Measurements from ENCODE around the gene C19orf12.
"Not testable (repeated sequence)": the region's sequence is repeated elsewhere in the genome, so short reads cannot be mapped to it uniquely, and the experiment has no call there.

The C19orf12 gene

GRCh38 chr19:29727906-29728305 is 12.8 kb upstream of the C19orf12 start:
- no peak for DNase-seq

DNA sequence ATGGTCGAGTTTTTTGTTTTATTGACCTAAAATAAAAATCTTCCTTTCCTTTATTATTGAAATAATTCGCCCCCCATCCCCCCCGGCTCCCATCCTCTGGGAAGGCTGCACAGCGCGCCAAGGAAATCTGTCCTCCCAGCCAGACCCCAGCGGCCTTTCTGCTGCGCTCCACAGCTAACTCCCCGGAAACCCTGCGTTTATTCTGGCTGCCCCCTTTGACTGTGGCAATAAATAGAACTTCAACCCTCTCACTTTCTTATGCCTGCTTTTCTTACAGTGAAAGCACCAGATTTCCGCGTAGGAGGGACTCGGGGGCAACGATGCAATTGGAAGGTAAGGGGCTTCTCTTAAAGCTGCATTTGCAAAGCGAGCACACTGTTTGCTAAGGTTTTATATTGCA is 9.7 kb upstream of the C19orf12 start:
- DNase-seq, result no peak

DNA sequence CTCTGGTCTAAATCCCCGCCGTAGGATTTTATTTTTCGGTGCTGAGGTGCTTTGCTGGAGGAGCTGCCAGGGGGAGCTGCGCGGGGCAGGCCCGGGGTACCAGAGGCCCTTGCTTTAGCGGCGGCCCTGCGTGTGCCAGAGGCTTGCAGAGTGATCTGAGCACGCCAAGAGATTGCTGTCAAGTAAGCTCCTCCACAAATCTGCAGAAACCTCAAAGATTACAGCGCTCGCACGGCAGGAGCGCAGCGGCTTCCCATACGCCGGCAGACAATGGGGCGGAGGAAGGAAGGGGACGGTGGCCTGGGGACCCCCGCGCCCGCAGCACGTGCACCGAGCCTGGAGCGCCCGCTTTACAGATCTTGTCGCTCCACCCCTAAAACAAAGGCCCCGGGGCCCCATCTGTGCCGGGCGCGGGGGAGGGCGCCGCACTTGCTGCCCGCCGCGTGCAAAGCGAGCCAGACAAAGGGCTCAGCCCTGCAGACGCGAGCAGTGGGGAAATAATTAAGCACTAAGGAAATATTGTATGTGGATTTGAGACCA is 9.1 kb upstream of the C19orf12 start:
- DNase-seq, result no peak

GRCh38 chr19:29717051-29717450 is 2.0 kb upstream of the C19orf12 start:
- no peak for DNase-seq

GRCh38 chr19:29715701-29716581 is 880 bp upstream of the C19orf12 start:
- DNase-seq, result no peak

DNA sequence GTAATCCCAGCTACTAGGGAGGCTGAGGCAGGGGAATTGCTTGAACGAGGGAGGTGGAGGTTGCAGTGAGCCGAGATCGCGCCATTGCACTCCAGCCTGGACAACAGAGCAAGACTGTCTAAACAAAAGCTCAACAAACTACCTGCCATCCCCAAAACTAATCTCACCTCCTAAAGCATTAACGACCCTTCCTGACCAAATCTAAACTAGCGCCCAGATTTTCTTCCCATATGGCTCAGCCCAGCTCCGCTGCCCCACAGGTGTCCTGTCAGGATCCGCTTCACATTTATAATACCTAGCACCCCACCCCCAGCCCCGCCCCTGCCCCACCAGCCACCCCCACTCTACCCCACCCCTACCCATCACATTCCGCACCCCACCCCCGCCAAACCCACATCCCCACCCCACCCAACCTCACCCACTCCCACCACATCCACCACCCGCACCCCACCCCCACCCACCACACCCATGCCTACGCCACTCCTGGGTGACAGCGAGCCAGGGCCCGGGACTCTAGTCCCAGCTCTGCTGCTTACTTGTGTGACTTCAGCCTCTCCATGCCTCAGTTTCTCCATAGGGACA is 599 bp downstream of the C19orf12 start:
- DNase-seq, result no peak

- DNase-seq, result no peak
Observed at GRCh38 chr19:29712744-29713516, 2.1 kb downstream of the C19orf12 start.

- DNase-seq, result no peak
Observed at GRCh38 chr19:29711584-29712132, 3.4 kb downstream of the C19orf12 start.

- DNase-seq, result not testable (repeated sequence)
Observed at GRCh38 chr19:29709440-29709798, 5.6 kb downstream of the C19orf12 start.

DNA sequence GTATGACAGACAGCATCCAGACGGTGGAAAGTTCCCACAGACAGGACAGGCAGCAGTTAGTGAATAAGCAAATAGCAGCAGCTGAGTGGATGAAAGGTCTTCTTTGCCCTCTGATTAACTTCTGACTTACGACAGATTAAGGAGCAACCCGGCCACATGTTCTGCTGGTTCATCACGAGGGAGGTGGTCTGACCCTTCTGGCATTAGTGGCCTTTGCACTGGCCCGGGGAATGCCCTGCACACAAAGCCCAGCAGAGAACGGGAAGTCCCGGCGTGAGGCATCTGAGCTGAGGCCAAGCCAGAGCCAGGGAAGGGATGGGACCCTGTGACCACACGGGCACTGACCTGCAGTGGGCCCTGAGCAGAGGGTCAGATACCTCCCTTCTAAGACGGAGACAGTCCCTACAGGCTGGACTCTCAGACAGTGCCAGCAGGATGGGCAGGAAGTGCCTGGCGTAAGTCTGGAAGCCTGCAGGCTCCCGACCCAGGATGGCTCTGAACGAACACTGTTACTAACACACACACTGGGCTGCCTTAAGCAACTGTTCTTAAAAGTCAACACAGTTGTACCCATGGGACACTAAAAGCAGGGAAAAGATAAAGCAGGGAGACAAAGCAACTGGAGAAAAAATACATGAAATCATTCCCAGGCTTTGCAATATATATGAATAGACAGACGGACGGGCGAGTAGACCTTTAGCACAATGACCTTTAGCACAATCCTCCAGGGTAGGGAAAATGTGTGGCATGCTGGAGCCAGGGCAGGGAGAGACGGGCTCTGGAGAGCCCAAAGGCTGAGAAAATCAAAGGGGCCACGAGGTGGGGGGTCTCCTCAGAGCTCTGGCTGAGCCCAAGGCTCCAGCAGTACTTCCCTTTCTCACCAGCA is 6.3 kb downstream of the C19orf12 start:
- no peak for DNase-seq

GRCh38 chr19:29706635-29707034 is 8.4 kb downstream of the C19orf12 start:
- DNase-seq, result no peak

DNA sequence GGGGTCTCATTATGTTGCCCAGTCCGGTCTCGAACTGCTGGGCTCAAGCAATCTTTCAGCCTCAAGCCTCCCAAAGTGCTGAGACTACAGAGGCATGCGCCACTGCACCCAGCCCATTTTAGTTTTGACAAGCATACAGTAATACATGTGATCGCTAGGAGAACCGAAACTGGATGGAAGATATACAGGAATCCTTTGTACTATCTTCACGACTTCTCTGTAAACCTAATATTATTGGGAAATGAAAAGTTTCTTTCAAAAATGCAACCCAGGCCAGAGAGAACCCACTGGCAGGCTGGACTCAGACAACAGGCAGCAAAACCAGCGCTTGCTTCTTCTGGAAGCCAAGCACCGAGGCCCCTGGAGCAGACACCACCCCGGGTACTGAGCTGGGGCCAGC is 9.4 kb downstream of the C19orf12 start:
- DNase-seq, result no peak

GRCh38 chr19:29704562-29705558 is 10.2 kb downstream of the C19orf12 start:
- DNase-seq, result no peak

DNA sequence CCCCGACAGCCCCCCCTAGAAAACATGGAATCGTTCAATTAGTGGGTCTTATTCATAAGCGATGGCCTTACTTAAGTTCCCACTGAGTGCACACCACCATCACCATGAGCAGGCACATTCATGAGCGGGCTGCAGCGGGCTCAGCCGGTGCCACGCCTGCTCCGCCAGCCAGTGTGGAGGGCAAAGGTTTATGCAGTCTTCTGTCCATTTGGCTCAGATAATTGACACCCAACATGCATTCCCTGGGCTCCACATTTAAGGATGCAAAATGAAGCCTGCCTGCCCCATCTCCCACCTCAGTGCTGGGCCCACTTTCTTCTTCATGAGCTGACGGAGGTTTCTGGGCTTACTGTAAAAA is 12.1 kb downstream of the C19orf12 start:
- DNase-seq, result no peak

DNA sequence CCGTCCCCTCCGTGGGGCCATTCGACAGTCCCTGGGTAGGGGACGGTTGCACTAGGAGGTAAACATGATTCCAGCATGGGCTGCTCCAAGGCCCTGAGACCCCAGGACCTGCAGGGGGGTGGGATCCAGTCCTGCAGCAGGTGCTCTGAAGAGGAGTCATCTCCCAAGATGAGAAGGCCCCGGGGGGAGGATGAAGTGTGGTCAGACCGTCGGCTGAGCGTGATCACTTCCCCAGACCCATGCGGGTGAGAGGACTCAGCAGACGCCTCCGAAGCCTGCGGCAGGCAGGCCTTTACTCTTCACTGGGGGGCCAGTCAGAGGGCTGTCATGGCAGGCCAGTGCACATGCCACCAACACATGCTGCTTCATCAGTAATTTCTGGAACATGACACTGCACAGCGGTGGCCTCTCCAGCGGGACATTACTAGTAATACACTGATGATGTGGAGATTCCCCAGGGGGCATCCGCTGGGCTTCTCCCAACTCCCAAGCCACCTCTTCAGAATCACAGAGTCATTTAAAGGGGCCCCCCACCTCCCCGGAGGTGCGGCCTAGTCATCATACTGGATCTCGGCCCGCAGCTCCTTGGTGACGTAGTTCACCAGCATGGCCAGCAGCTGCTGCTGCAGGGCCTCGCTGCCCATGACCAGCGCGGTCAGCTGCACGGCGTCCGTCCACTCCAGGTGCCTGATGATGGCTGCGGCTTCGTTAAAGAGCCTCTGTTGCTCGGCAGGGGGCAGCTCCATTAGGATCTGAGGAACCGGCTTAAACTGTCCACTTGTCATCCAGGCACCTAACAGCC is 12.7 kb downstream of the C19orf12 start:
- DNase-seq, result no peak

DNA sequence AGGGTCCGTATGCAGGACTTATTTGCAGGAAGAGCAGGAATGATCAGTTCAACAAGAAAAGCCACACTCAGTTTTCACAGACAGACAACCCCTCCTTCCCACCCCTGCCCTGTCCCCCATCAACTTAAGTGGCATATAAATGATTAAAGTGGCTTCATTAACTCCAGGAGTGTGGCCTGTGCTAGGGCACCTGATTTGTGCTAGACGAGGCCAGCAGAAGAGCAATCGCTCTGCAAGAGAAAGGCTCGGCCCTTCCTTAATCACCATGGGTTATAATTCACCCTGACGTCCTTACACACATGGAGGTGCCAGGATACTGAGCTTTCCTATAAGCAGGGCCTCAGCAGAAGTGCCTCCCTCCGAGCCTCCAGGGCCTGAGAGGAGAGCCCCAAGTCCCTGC is 14.6 kb downstream of the C19orf12 start:
- no peak for DNase-seq

- DNase-seq, result no peak
Observed at GRCh38 chr19:29699861-29700260, 15.2 kb downstream of the C19orf12 start.

DNA sequence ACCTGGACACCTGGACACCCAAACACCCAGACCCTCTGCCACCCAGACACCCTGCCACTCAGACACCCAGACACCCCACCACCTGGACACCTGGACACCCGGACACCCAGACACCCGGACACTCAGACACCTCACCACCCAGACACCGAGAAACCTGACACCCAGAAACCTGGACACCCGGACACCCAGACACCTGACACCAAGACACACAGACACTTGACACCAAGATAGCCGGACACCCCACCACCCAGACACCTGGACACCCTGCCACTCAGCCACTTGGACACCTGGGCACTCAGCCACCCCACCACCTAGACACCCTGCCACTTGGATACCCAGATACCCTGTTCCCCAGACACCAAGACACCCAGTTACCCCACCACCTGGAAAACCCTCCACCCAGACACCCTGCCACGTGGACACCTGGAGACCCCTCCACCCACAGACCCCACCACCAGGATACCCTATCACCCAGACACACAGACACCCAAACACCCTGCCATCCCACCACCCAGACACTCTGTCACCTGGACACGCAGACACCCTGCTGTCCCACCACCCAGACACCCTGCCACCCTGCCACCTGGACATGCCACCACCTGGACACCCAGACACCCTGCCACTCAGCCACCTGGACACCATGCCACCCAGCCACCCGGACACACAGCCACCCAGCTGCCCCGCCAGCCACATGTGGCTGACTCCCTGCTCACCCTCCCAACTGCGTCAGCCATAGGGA is 17.4 kb downstream of the C19orf12 start:
- DNase-seq, result no peak

DNA sequence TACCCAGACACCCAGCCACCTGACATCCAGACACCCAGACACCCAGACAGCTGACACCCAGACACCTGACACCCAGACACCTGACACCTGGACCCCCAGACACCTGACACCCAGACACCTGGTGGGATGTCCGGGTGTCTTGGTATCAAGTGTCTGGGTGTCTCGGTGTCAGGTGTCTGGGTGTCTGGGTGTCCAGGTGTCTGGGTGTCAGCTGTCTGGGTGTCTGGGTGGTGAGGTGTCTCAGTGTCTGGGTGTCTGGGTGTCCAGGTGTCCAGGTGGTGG is 18.6 kb downstream of the C19orf12 start:
- no peak for DNase-seq

Measured in cerebellar nuclear complex (tissue), 1 donor.